ENCODE results near the gene NELFE.

GRCh38 chr6:31961616-31962015 is 2.8 kb upstream of the NELFE start:
- TF ChIP-seq, protein P1, sequence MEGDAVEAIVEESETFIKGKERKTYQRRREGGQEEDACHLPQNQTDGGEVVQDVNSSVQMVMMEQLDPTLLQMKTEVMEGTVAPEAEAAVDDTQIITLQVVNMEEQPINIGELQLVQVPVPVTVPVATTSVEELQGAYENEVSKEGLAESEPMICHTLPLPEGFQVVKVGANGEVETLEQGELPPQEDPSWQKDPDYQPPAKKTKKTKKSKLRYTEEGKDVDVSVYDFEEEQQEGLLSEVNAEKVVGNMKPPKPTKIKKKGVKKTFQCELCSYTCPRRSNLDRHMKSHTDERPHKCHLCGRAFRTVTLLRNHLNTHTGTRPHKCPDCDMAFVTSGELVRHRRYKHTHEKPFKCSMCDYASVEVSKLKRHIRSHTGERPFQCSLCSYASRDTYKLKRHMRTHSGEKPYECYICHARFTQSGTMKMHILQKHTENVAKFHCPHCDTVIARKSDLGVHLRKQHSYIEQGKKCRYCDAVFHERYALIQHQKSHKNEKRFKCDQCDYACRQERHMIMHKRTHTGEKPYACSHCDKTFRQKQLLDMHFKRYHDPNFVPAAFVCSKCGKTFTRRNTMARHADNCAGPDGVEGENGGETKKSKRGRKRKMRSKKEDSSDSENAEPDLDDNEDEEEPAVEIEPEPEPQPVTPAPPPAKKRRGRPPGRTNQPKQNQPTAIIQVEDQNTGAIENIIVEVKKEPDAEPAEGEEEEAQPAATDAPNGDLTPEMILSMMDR (IDR thresholded peaks at IDR 0.05): no peak
- TF ChIP-seq POLR2A (IDR thresholded peaks at IDR 0.05): no peak

Measured in right lobe of liver (tissue), 4 donors.